NCI-H82 (cell line): Measurements from ENCODE around the gene NEU2.
"Not testable (repeated sequence)": the region's sequence is repeated elsewhere in the genome, so short reads cannot be mapped to it uniquely, and the experiment has no call there.

Experiments used
- DNase-seq: peaks from one replicate; lab custom pipeline; 2025; lab: John Stamatoyannopoulos, UW

The NEU2 gene

DNA sequence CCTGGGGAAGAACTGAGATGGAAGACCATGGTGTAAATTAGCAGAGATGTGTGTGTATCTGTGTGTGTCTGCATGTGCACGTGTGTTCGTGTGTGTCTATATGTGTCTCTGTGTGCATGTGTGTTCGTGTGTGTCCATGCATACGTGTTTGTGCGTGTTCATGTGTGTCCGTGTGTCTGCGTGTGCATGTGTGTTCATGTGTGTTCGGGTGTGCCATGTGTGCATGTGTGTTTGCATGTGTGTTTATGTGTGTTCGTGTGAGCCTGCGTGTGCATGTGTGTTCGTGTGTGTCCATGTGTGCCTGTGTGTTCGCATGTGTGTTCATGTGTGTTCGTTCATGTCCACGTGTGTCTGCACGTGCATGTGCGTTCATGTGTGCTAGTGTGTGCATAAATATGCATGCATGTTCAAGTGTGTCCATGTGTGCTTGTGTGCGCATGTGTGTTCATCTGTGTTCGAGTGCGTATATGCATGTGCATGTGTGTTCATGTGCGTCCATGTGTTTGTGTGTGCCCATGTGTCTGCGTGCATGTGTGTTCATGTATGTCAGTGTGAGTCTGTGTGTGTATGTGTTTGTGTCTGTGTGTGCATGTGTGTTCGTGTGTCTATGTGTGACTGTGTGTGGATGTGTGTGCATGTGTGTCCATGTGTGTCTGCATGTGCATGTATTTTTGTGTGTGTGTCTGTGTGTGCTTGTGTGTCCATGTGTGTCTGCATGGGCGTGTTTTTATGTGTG is 3.1 kb downstream of the NEU2 start:
- no peak for DNase-seq

- DNase-seq: peak; percentile 25
Observed at GRCh38 chr2:233036162-233036838, 3.8 kb downstream of the NEU2 start.

GRCh38 chr2:233037078-233037477 is 4.6 kb downstream of the NEU2 start:
- DNase-seq: no peak

DNA sequence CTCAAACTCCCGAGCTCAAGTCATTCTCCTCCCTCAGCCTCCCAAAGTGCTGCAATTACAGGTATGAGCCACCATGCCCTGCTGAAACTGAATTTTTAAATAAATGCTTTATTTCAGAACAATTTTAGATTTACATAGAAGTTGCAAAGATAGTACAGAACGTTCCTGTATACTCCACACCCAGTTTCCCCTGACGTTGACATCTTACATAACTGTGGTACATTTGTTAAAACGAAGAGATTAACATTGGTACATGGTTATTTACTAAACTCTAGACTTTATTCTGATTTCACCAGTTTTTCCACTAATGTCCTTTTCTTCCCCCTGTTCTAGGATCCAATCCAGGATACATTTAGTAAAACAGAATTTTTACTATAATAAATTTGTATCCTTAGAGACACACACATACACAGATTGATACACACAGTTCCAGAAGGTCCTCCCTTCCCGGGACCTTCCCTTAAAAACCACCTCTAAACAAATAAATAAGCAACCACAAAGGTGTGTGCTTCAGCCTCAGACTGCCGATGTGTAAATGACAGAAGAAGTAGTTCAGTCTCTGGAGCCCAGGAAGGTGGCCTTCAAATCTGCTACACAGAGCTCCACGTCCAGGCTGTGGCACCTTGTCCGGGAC is 6.9 kb downstream of the NEU2 start:
- DNase-seq: no peak

DNA sequence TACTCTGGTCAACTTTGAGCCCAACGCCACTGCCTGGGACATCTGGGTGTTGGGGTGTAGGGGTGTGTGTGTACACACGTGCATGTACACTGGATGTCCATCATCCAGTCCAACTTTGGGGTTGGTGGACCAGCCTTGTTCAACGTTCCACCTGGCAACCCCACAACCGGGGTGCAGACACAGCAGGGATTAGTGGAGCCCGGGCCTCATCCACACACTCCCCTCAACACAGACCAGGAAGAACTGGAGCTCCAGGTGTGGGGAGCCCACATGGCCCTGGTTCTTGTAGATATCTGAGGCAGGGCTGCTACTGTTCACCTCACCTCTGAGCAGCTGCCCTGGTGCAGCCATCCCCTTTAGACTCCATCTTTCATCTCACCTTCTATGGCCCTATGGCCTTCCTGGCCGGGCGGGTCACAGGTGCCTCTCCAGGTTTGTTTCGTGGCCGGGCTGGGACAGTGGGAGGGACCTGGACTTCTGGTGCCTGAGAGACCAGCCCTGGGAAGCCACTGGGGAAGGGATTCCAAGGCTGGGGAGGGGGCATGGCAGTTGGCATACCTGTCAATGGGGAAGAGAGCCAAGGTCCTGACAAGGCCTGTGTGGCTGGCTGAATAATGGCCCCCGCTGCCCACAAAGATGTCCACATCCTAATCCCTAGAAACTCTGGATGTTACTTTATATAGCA is 7.5 kb downstream of the NEU2 start:
- no peak for DNase-seq

DNA sequence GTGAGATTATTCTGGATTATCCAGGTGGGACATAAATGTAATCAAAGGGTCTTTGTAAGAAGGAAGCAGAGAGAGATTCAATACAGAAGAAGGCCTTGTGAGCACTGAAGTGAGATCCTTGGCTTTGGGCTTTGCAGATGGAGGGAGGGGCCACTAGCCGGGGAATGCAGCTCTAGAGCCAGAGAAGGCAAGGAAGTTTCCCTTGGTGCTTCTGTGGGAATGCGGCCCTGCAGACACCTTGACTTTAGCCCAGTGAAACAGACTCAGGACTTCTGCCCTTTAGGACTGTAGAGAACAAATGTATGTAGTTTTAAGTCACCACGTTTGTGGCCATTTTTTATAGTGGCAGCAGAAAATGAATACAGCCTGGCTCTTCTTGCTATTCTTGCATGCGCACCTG is 8.1 kb downstream of the NEU2 start:
- DNase-seq: no peak

GRCh38 chr2:233041722-233042323 is 9.4 kb downstream of the NEU2 start:
- no peak for DNase-seq

GRCh38 chr2:233042549-233042948 is 10.1 kb downstream of the NEU2 start:
- DNase-seq: no peak

- no peak for DNase-seq
Observed at GRCh38 chr2:233044974-233045605, 12.6 kb downstream of the NEU2 start.

GRCh38 chr2:233047206-233047605 is 14.7 kb downstream of the NEU2 start:
- DNase-seq: no peak

- DNase-seq: no peak
Observed at GRCh38 chr2:233047667-233048066, 15.2 kb downstream of the NEU2 start.

GRCh38 chr2:233048569-233049193 is 16.2 kb downstream of the NEU2 start:
- no peak for DNase-seq

DNA sequence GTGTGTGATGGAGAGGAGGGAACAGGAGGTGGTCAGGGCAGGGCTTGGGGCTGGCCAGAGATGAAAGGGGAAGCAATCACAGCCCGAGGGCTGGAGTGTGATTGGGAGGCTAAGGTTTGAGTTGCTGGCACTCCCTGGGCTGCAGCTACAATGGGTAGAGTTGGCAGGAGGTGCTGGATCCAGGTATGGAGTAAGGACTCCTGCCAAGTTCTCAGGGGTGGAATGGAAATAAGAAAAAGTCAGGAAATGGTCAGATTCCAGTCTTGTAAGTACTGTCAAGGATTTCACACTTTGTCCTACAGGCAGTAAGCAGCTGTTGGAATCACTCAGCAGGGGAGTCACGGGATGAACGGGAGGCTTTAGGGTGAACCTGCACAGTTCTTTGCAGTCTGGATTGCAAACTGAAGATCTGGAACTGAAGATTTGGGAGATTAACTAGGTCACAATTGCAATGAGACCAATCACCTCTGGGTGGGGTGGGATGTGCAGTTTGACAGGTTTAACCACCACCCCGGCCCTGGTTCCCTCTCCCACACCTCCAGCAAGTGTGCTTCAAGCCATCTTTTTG is 16.8 kb downstream of the NEU2 start:
- no peak for DNase-seq

DNA sequence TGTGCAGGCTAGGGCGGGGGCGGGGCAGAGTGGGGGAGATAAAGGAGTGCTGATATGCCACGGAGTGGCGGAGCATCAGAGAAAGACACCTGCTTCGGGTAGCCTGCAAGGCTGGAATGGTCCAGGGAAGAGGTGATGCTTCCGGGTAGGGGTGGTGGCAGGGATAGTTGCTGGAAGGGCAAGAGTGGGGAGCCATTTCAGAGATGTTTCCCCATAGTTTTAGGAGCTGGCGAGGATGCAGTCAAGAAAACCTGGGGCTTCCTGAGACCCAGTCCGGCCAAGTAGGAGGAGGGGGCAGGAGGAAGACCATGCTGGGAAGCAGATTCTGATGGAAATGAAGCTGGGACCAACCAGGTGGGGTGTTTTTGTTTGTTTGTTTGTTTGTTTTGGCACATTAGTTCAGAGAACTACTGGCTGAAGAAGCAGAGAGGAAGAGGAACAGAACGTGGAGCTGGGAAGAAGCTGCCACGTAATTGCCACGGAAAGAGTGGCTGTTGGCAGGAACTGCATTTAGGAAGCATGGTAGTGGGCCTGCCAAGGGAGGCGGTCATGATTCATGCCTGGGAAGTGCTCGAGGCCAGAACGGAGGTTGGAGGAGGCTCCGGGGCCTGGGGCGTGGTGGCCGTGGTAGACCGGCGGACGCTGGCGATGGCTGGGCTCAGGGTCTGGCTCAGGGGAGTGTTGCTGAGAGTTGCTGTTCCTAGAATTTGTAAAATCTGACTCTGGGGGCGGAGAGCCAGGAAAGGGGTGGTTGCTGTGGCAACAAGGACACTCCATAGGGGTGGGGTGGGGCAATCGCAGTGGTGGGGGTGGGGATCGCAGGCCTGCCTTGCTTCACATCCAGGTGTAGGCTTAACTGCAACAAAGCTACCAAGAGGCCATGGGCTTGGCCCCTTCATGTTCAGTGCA is 19.0 kb downstream of the NEU2 start:
- no peak for DNase-seq

DNA sequence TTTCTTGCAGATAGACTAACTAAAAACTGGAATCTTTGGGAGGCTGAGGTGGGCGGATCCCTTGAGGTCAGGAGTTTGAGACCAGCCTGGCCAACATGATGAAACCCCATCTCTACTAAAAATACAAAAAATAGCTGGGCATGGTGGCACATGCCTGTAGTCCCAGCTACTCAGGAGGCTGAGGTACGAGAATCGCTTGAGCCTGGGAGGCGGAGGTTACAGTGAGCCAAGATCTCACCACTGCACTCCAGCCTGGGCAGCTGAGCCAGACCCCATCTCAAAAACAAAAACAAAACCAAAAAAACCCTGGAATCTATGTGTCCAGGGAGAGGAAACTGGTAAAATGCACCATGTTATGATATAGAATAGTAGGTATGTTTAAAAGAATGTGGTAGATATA is 20.0 kb downstream of the NEU2 start:
- not testable (repeated sequence) for DNase-seq

GRCh38 chr2:233053928-233054784 is 21.7 kb downstream of the NEU2 start:
- DNase-seq: peak; percentile 75

DNA sequence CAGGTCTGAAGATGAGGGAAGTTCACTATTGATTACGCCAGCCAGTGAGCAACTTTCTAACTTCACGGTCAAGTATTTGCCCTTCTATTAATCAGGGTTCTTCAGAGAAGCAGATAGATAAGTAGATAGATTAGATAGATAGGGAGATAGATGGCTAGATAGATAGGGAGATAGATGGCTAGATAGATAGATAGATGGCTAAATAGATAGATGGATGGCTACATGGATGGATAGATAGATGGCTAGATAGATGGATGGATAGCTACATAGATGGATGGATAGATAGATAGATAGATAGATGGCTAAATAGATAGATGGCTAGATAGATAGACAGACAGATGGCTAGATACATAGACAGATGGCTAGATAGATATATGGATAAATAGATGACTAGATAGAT is 22.9 kb downstream of the NEU2 start:
- no peak for DNase-seq

DNA sequence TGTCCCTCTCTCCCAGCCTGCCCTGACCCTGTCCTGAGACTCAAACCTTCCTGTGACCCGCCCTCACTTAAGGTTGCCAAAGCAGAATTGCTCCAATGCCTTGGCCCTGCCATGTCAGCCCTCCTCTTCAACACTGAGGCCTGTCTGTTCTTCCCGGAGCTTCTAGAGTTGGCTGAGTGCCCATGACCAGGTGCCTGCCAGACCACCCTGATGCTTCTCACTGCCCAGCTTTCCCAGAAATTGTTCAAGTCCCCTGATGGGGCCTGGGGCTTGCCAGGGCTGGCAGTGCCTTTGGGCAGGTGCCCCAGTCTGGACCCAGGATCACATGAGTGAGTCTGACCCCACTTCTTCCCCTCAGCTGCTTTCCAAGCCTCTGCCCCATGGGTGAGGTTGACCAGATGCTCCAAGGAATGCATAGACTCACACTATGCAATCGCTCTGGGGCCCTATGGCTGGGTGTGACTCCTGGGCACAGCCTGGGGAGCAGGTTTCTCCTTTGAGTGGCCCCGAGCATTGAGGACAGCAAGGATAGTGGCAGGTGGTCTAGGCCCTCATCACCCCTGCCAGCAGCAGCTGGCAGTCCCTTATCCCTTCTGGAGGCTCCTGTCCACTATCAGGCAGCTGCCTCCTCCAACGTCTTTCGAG is 24.6 kb downstream of the NEU2 start:
- DNase-seq: no peak
